Esophagus muscularis mucosa (tissue), 3 donors: ENCODE results near the gene CDKL4.

Source experiments
- CTCF ChIP-seq, 3 experiments: fragments of 200-600 bp in 2 of 3; fragments of 450-650 bp in 1 of 3; sonication (generic) in 2 of 3; IDR thresholded peaks; one replicate each; pipeline ENCODE4 v1.5.1; 2017 to 2019; ENCODE audit warnings: antibody characterized with exemption in 3 of 3, mild to moderate bottlenecking in 2 of 3, moderate library complexity in 1 of 3
- POLR2AphosphoS5 ChIP-seq, 2 donors: sonication (generic); formaldehyde crosslinking; IDR thresholded peaks; one replicate each; pipeline ENCODE4 v1.6.1; 2017; ENCODE audit warnings: antibody characterized with exemption in 2 of 2

- TF ChIP-seq POLR2AphosphoS5 (IDR thresholded peaks at IDR 0.05) = no peak
- no peak for TF ChIP-seq CTCF (IDR thresholded peaks at IDR 0.05)
These were observed 30.8 kb downstream of the CDKL4 start for GRCh38 chr2:39213015-39213414.
